ENCODE measurements around the gene KCNJ12.
A peak's percentile ranks its signal among the peaks of the same experiment; 100 is the strongest.
"Not testable (repeated sequence)": the region's sequence is repeated elsewhere in the genome, so short reads cannot be mapped to it uniquely, and the experiment has no call there.

DNA sequence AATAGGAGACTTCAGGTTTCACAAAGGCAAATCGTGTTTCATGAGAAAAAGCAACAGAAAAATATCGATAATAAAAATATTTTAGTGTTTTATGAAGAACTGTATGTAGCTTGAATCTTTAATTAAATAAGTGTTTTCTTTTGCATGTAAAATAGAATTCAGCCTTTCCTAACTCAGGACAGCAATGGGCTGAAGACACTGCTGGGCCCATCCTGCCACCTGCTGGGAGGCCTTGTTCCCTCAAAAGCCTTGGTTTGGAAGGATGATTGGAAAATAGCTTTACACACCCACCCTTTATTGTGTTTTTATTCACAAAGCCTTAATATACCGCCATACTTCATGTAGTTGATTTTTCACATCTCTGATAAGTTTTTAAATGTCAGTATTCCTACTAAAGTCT is 73.7 kb downstream of the KCNJ12 start:
- TF ChIP-seq, protein P1, sequence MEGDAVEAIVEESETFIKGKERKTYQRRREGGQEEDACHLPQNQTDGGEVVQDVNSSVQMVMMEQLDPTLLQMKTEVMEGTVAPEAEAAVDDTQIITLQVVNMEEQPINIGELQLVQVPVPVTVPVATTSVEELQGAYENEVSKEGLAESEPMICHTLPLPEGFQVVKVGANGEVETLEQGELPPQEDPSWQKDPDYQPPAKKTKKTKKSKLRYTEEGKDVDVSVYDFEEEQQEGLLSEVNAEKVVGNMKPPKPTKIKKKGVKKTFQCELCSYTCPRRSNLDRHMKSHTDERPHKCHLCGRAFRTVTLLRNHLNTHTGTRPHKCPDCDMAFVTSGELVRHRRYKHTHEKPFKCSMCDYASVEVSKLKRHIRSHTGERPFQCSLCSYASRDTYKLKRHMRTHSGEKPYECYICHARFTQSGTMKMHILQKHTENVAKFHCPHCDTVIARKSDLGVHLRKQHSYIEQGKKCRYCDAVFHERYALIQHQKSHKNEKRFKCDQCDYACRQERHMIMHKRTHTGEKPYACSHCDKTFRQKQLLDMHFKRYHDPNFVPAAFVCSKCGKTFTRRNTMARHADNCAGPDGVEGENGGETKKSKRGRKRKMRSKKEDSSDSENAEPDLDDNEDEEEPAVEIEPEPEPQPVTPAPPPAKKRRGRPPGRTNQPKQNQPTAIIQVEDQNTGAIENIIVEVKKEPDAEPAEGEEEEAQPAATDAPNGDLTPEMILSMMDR (conservative IDR thresholded peaks at IDR 0.05 in 1 of 2, IDR thresholded peaks at IDR 0.05 in 1 of 2; ENCODE audit: extremely low read depth in 1 of 2, insufficient read depth in 1 of 2, low read depth in 1 of 2, low read length in 2 of 2), result peak in 1 of 2 donors; percentile 39
- not testable (repeated sequence) for TF ChIP-seq EZH2 (IDR thresholded peaks at IDR 0.05; ENCODE audit: borderline replicate concordance, low read length)
